HL-60 (cell line): ENCODE results near the gene SLC7A6.

ENCODE experiments used
- CTCF ChIP-seq: IDR thresholded peaks from one replicate; pipeline ENCODE4 v1.5.1; 2011; ENCODE audit warnings: low read length, control low read depth, inconsistent platforms; ENCODE audit not compliant: insufficient read depth
- GABPA ChIP-seq: IDR thresholded peaks from 2 replicates; pipeline ENCODE4 v1.6.1; 2012; ENCODE audit warnings: low read depth
- POLR2AphosphoS5 ChIP-seq: IDR thresholded peaks from 2 replicates; pipeline ENCODE4 v1.6.1; 2012; ENCODE audit warnings: low read depth

GRCh38 chr16:68339214-68339613 is 74.9 kb downstream of the SLC7A6 start:
- TF ChIP-seq POLR2AphosphoS5 (no peak), CTCF (no peak), GABPA (no peak)
